Fibroblast of lung (primary cell): ENCODE data around the gene UNC79. TPM values are rescaled to one million over a fixed set of nuclear protein-coding genes. Genes with fewer than 3 reads are reported as not detected.

Experiments
- DNase-seq, 2 donors: peaks; one replicate each; pipeline versions ENCODE4 v3.0.0 to v3.0.0-alpha.2; 2010; ENCODE audit warnings: low read depth in 2 of 2
- H2AFZ ChIP-seq: 2 replicates; pipeline ENCODE4 v1.5.1; 2012; ENCODE audit warnings: low read length, control low read depth, inconsistent platforms
- H3K27ac ChIP-seq: 2 replicates; pipeline ENCODE4 v1.5.1; 2011; ENCODE audit warnings: low read length, control low read depth; ENCODE audit not compliant: insufficient read depth
- H3K27me3 ChIP-seq: 2 replicates; pipeline ENCODE4 v1.5.1; 2011; ENCODE audit warnings: mild to moderate bottlenecking, low read length; ENCODE audit not compliant: control insufficient read depth, insufficient read depth
- H3K36me3 ChIP-seq: 2 replicates; pipeline ENCODE4 v1.5.1; 2011; ENCODE audit warnings: low read length; ENCODE audit not compliant: control insufficient read depth, insufficient read depth
- H3K4me1 ChIP-seq: 2 replicates; pipeline ENCODE4 v1.5.1; 2011; ENCODE audit warnings: low read length; ENCODE audit not compliant: control insufficient read depth, insufficient read depth; ENCODE audit errors: extremely low read depth
- H3K4me2 ChIP-seq: 2 replicates; pipeline ENCODE4 v1.5.1; 2011; ENCODE audit warnings: low read length, control low read depth; ENCODE audit not compliant: insufficient read depth; ENCODE audit errors: extremely low read depth
- H3K4me3 ChIP-seq, 4 experiments: fragments of 200-600 bp in 1 of 4; sonication (generic) in 1 of 4; replicated peaks in 1 of 4; 2 replicates each; pipeline ENCODE4 v1.5.1; 2011 to 2016; ENCODE audit warnings: low read length in 4 of 4, low read depth in 3 of 4, mild to moderate bottlenecking in 3 of 4, control low read depth in 2 of 4, inconsistent platforms in 1 of 4, mixed read lengths in 1 of 4; ENCODE audit not compliant: insufficient read depth in 1 of 4; ENCODE audit errors: control extremely low read depth in 1 of 4
- H3K79me2 ChIP-seq: 2 replicates; pipeline ENCODE4 v1.5.1; 2012; ENCODE audit warnings: mild to moderate bottlenecking, low read length, inconsistent platforms; ENCODE audit not compliant: control insufficient read depth, insufficient read depth
- H3K9ac ChIP-seq: 2 replicates; pipeline ENCODE4 v1.5.1; 2011; ENCODE audit warnings: mild to moderate bottlenecking, low read length, control low read depth; ENCODE audit not compliant: insufficient read depth
- H3K9me3 ChIP-seq: 2 replicates; pipeline ENCODE4 v1.5.1; 2012; ENCODE audit warnings: low read depth, low read length; ENCODE audit not compliant: control insufficient read depth, insufficient read depth
- H4K20me1 ChIP-seq: 2 replicates; pipeline ENCODE4 v1.5.1; 2011; ENCODE audit warnings: low read length; ENCODE audit not compliant: control insufficient read depth, insufficient read depth; ENCODE audit errors: extremely low read depth
- CTCF ChIP-seq, 2 donors: IDR thresholded peaks in 1 of 2; conservative IDR thresholded peaks in 1 of 2; 1 replicate in 1 of 2; 2 replicates in 1 of 2; pipeline ENCODE4 v1.5.1; 2011 to 2012; ENCODE audit warnings: low read length in 2 of 2, control low read depth in 1 of 2, inconsistent platforms in 1 of 2, low read depth in 1 of 2, mild to moderate bottlenecking in 1 of 2
- EZH2 ChIP-seq: IDR thresholded peaks from 2 replicates; pipeline ENCODE4 v1.5.1; 2012; ENCODE audit warnings: low read length, control low read depth, mild to moderate bottlenecking; ENCODE audit errors: missing control alignments
- polyA plus RNA-seq, 2 donors: library from polyadenylated mRNA; depleted of rRNA in 1 of 2; stranded (reverse) in 1 of 2; unstranded in 1 of 2; fragments of >200 nt; gene quantifications; 2 replicates each; pipeline ENCODE4 v1.2.1, GENCODE V29; 2011 to 2012; ENCODE audit warnings: missing spikeins in 1 of 2
- total RNA-seq: library from RNA; depleted of rRNA; stranded (reverse); fragments of >200 nt; gene quantifications from 2 replicates; pipeline ENCODE4 v1.2.1, GENCODE V29; 2014

The UNC79 gene
- total and polyA plus RNA-seq, 2 donors (not counting 1 experiment from before 2014, with no cell fraction given) = 0.02 to 0.17 TPM

- no peak overlapping the region for H2AFZ ChIP-seq
- no peaks in the 10 kb centered on the region for H3K4me1 ChIP-seq
- no peak for DNase-seq
- no peak for TF ChIP-seq CTCF (conservative IDR thresholded peaks at IDR 0.05 in 1 of 2, IDR thresholded peaks at IDR 0.05 in 1 of 2; ENCODE audit: low read depth in 1 of 2, low read length in 2 of 2)
- TF ChIP-seq EZH2 = no peak
- H3K4me2 ChIP-seq = no peak overlapping the region
- H3K27ac ChIP-seq = no peak overlapping the region
- no peaks in the 10 kb centered on the region for H3K9me3 ChIP-seq
- no peak overlapping the region for H3K9ac ChIP-seq
- no peak overlapping the region for H3K4me3 ChIP-seq
- no peaks in the 10 kb centered on the region for H3K79me2 ChIP-seq
- H4K20me1 ChIP-seq = no peaks in the 10 kb centered on the region
- H3K27me3 ChIP-seq = no peaks in the 10 kb centered on the region
- no peaks in the 10 kb centered on the region for H3K36me3 ChIP-seq
Measured at GRCh38 chr14:93510056-93510455, 79.3 kb downstream of the UNC79 start.

- Histone ChIP-seq H3K27me3 (no peaks in the 10 kb centered on the region), H3K4me3 (no peak overlapping the region), H3K9me3 (no peaks in the 10 kb centered on the region), H3K36me3 (no peaks in the 10 kb centered on the region), H3K27ac (no peak overlapping the region), H3K79me2 (no peaks in the 10 kb centered on the region), H3K4me2 (no peak overlapping the region), H3K4me1 (no peaks in the 10 kb centered on the region), H4K20me1 (no peaks in the 10 kb centered on the region), H3K9ac (no peak overlapping the region), H2AFZ (no peak overlapping the region)
- TF ChIP-seq CTCF (conservative IDR thresholded peaks at IDR 0.05 in 1 of 2, IDR thresholded peaks at IDR 0.05 in 1 of 2; ENCODE audit: low read depth in 1 of 2, low read length in 2 of 2) (no peak), EZH2 (no peak)
- no peak for DNase-seq
Measured at GRCh38 chr14:93511001-93511400, 80.3 kb downstream of the UNC79 start.

GRCh38 chr14:93520053-93520607 is 89.4 kb downstream of the UNC79 start:
- no peaks in the 10 kb centered on the region for H4K20me1 ChIP-seq
- TF ChIP-seq CTCF (conservative IDR thresholded peaks at IDR 0.05 in 1 of 2, IDR thresholded peaks at IDR 0.05 in 1 of 2; ENCODE audit: low read depth in 1 of 2, low read length in 2 of 2) = no peak
- no peak for TF ChIP-seq EZH2
- no peaks in the 10 kb centered on the region for H3K79me2 ChIP-seq
- no peaks in the 10 kb centered on the region for H3K4me1 ChIP-seq
- no peaks in the 10 kb centered on the region for H3K27me3 ChIP-seq
- H3K27ac ChIP-seq = no peak overlapping the region
- no peak overlapping the region for H2AFZ ChIP-seq
- H3K36me3 ChIP-seq = no peaks in the 10 kb centered on the region
- H3K9me3 ChIP-seq = no peaks in the 10 kb centered on the region
- no peak overlapping the region for H3K9ac ChIP-seq
- no peak overlapping the region for H3K4me2 ChIP-seq
- H3K4me3 ChIP-seq = no peak overlapping the region
- no peak for DNase-seq
